HepG2 (cell line): Measurements from ENCODE around the gene ENKUR. TPM values are rescaled to one million over a fixed set of nuclear protein-coding genes. Genes with fewer than 3 reads are reported as not detected.

Experiments used
- FOXC1 ChIP-seq: sonication (generic); formaldehyde crosslinking; IDR thresholded peaks from 2 replicates; pipeline ENCODE4 v1.8.0; 2022; ENCODE audit warnings: mild to moderate bottlenecking, missing genetic modification reagents, borderline replicate concordance
- FOXP4 ChIP-seq: sonication (generic); formaldehyde crosslinking; IDR thresholded peaks from 2 replicates; pipeline ENCODE4 v1.4.0; 2020; ENCODE audit warnings: missing genetic modification reagents
- HMGXB3 ChIP-seq: sonication (generic); formaldehyde crosslinking; IDR thresholded peaks from 2 replicates; pipeline ENCODE4 v1.4.0; 2020; ENCODE audit warnings: missing genetic modification reagents, borderline replicate concordance
- MATR3 ChIP-seq: sonication (generic); formaldehyde crosslinking; IDR thresholded peaks from 2 replicates; pipeline ENCODE4 v1.4.0; 2020; ENCODE audit warnings: missing genetic modification reagents
- MXI1 ChIP-seq: IDR thresholded peaks from 3 replicates; pipeline ENCODE4 v1.6.1; 2012; ENCODE audit warnings: low read depth, low read length, inconsistent platforms, borderline replicate concordance
- SOX6 ChIP-seq, 2 experiments: fragments of 450-650 bp in 1 of 2; sonication (generic) in 1 of 2; formaldehyde crosslinking in 1 of 2; IDR thresholded peaks; 2 replicates each; pipeline versions ENCODE4 v1.4.0 to v1.6.1; 2017 to 2020; ENCODE audit warnings: antibody characterized with exemption in 1 of 2, mild to moderate bottlenecking in 1 of 2, missing genetic modification reagents in 1 of 2
- TEAD3 ChIP-seq: optimal IDR thresholded peaks from 2 replicates; pipeline ENCODE3; 2016; ENCODE audit warnings: borderline replicate concordance
- ZNF713 ChIP-seq: sonication (generic); formaldehyde crosslinking; IDR thresholded peaks from 2 replicates; pipeline ENCODE4 v1.4.0; 2020; ENCODE audit warnings: mild to moderate bottlenecking, missing genetic modification reagents
- polyA plus RNA-seq, 8 experiments: library from polyadenylated mRNA; depleted of rRNA in 3 of 8; stranded (reverse) in 7 of 8; unstranded in 1 of 8; fragments of >200 nt; fragmentation: Illumina TruSeq in 4 of 8; extraction: Trizol in 4 of 8; gene quantifications; 2 replicates each; pipeline versions ENCODE4 v1.2.1 to v1.2.3, GENCODE V29; 2011 to 2016; ENCODE audit warnings: low read depth in 4 of 8, missing spikeins in 1 of 8, mixed read lengths in 1 of 8; ENCODE audit not compliant: insufficient read depth in 1 of 8
- total RNA-seq, 5 experiments: library from RNA; depleted of rRNA; stranded (reverse); fragments of >200 nt; fragmentation: Illumina TruSeq; extraction: Trizol; gene quantifications; 2 replicates each; pipeline ENCODE4 v1.2.3, GENCODE V29; 2016; ENCODE audit warnings: low read depth in 1 of 5
- TF ChIP-seq, protein P1 (sequence below): sonication (generic); formaldehyde crosslinking; IDR thresholded peaks from 2 replicates; pipeline ENCODE4 v1.5.0; 2020; ENCODE audit warnings: mild to moderate bottlenecking, missing genetic modification reagents, borderline replicate concordance
- TF ChIP-seq, protein P2 (sequence below): sonication (generic); formaldehyde crosslinking; IDR thresholded peaks from 2 replicates; pipeline ENCODE4 v1.4.0; 2020; ENCODE audit warnings: mild to moderate bottlenecking, low read depth, missing genetic modification reagents

The ENKUR gene
- total and polyA plus RNA-seq, 2 of the 13 experiments (the other 11 are each of a cell fraction or from before 2014, with no cell fraction given): 0.15 TPM

GRCh38 chr10:25016376-25017153 is 607 bp upstream of the ENKUR start, which contains the start of gene THNSL1 (continued):
- peak; percentile 40; the same call in 1 of the 2 replicates for TF ChIP-seq FOXP4 (CRISPR knock-in tag)
- TF ChIP-seq SOX6 (IDR thresholded peaks at IDR 0.05): no peak
- TF ChIP-seq SOX6 (CRISPR knock-in tag; IDR thresholded peaks at IDR 0.05): peak; percentile 58
- TF ChIP-seq, protein P1, sequence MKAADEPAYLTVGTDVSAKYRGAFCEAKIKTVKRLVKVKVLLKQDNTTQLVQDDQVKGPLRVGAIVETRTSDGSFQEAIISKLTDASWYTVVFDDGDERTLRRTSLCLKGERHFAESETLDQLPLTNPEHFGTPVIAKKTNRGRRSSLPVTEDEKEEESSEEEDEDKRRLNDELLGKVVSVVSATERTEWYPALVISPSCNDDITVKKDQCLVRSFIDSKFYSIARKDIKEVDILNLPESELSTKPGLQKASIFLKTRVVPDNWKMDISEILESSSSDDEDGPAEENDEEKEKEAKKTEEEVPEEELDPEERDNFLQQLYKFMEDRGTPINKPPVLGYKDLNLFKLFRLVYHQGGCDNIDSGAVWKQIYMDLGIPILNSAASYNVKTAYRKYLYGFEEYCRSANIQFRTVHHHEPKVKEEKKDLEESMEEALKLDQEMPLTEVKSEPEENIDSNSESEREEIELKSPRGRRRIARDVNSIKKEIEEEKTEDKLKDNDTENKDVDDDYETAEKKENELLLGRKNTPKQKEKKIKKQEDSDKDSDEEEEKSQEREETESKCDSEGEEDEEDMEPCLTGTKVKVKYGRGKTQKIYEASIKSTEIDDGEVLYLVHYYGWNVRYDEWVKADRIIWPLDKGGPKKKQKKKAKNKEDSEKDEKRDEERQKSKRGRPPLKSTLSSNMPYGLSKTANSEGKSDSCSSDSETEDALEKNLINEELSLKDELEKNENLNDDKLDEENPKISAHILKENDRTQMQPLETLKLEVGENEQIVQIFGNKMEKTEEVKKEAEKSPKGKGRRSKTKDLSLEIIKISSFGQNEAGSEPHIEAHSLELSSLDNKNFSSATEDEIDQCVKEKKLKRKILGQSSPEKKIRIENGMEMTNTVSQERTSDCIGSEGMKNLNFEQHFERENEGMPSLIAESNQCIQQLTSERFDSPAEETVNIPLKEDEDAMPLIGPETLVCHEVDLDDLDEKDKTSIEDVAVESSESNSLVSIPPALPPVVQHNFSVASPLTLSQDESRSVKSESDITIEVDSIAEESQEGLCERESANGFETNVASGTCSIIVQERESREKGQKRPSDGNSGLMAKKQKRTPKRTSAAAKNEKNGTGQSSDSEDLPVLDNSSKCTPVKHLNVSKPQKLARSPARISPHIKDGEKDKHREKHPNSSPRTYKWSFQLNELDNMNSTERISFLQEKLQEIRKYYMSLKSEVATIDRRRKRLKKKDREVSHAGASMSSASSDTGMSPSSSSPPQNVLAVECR (CRISPR knock-in tag): peak; percentile 94
- peak; percentile 96; the same call in 1 of the 2 replicates for TF ChIP-seq FOXC1 (CRISPR knock-in tag)
- TF ChIP-seq MATR3 (CRISPR knock-in tag): no peak
- TF ChIP-seq MXI1: peak; percentile 82; the same call in 2 of the 3 replicates
- TF ChIP-seq, protein P2, sequence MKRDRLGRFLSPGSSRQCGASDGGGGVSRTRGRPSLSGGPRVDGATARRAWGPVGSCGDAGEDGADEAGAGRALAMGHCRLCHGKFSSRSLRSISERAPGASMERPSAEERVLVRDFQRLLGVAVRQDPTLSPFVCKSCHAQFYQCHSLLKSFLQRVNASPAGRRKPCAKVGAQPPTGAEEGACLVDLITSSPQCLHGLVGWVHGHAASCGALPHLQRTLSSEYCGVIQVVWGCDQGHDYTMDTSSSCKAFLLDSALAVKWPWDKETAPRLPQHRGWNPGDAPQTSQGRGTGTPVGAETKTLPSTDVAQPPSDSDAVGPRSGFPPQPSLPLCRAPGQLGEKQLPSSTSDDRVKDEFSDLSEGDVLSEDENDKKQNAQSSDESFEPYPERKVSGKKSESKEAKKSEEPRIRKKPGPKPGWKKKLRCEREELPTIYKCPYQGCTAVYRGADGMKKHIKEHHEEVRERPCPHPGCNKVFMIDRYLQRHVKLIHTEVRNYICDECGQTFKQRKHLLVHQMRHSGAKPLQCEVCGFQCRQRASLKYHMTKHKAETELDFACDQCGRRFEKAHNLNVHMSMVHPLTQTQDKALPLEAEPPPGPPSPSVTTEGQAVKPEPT (CRISPR knock-in tag): no peak; the same call in 1 of the 2 replicates
- peak; percentile 11 for TF ChIP-seq TEAD3 (CRISPR knock-in tag)
- TF ChIP-seq HMGXB3 (CRISPR knock-in tag): peak; percentile 54; the same call in 1 of the 2 replicates
- TF ChIP-seq ZNF713 (CRISPR knock-in tag): 0 out of 2 replicates have a peak, but pooled peaks have one; percentile 23
